B cell (primary cell): ENCODE data around the gene ZNF408. TPM values are rescaled to one million over a fixed set of nuclear protein-coding genes. Genes with fewer than 3 reads are reported as not detected.

Experiments used
- ATAC-seq: fragments of 200-7000 bp; cut with Tn5 transposase; one replicate; pipeline ENCODE4 v1.10.0; 2021; ENCODE audit warnings: low read depth, mild to moderate bottlenecking, moderate number of reproducible peaks, moderate library complexity
- CTCF ChIA-PET: fragments of 350-600 bp; sonication (Branson Sonifier 250); formaldehyde crosslinking; loops from one replicate; lab custom pipeline; 2021; ENCODE audit warnings: antibody characterized with exemption, inconsistent platforms; lab: Charles Lee
- POLR2A ChIA-PET: fragments of 350-600 bp; sonication (Branson Sonifier 250); formaldehyde crosslinking; loops from one replicate; lab custom pipeline; 2021; ENCODE audit warnings: antibody characterized with exemption; lab: Charles Lee
- DNase-seq: peaks from one replicate; pipeline ENCODE4 v3.0.0; 2013
- H2AFZ ChIP-seq: 2 replicates; pipeline ENCODE4 v1.6.1; 2012; ENCODE audit warnings: mild to moderate bottlenecking, low read depth, low read length; ENCODE audit not compliant: insufficient read depth, poor library complexity, severe bottlenecking
- H3K27ac ChIP-seq, 2 donors: 1 replicate in 1 of 2; 2 replicates in 1 of 2; pipeline ENCODE4 v1.5.1; 2012 to 2013; ENCODE audit warnings: low read length in 2 of 2, mild to moderate bottlenecking in 2 of 2, moderate library complexity in 1 of 2
- H3K27me3 ChIP-seq, 4 experiments: fragments of 200-600 bp in 1 of 4; sonication (generic) in 1 of 4; replicated peaks in 1 of 4; 1 replicate in 2 of 4; 2 replicates in 2 of 4; pipeline versions ENCODE4 v1.6.1 to v1.7.0; 2013 to 2016; ENCODE audit warnings: low read length in 3 of 4, mild to moderate bottlenecking in 2 of 4, mixed read lengths in 1 of 4, moderate library complexity in 1 of 4; ENCODE audit not compliant: insufficient read depth in 4 of 4, control insufficient read depth in 3 of 4; ENCODE audit errors: control extremely low read depth in 1 of 4
- H3K36me3 ChIP-seq, 2 experiments: replicated peaks in 1 of 2; 1 replicate in 1 of 2; 2 replicates in 1 of 2; pipeline versions ENCODE4 v1.6.1 to v1.7.1; 2013; ENCODE audit warnings: low read length in 1 of 2; ENCODE audit not compliant: insufficient read depth in 2 of 2, control insufficient read depth in 1 of 2; ENCODE audit errors: control extremely low read depth in 1 of 2, extremely low read depth in 1 of 2
- H3K4me1 ChIP-seq, 2 donors: fragments of 200-600 bp in 1 of 2; sonication (generic) in 1 of 2; 1 replicate in 1 of 2; 2 replicates in 1 of 2; pipeline versions ENCODE4 v1.5.1 to v1.6.1; 2013 to 2017; ENCODE audit warnings: low read length in 2 of 2; ENCODE audit not compliant: control insufficient read depth in 2 of 2, insufficient read depth in 2 of 2
- H3K4me2 ChIP-seq: replicated peaks from 2 replicates; pipeline ENCODE3; 2012; ENCODE audit warnings: mild to moderate bottlenecking, low read depth, low read length; ENCODE audit not compliant: poor library complexity, severe bottlenecking
- H3K4me3 ChIP-seq, 5 experiments: fragments of 200-600 bp in 1 of 5; sonication (generic) in 1 of 5; 1 replicate in 3 of 5; 2 replicates in 2 of 5; pipeline versions ENCODE4 v1.5.1 to v1.7.0; 2011 to 2016; ENCODE audit warnings: low read length in 4 of 5, mild to moderate bottlenecking in 4 of 5, low read depth in 2 of 5, control low read depth in 1 of 5, moderate library complexity in 1 of 5; ENCODE audit not compliant: insufficient read depth in 1 of 5; ENCODE audit errors: control extremely low read depth in 1 of 5, extremely low read depth in 1 of 5
- H3K79me2 ChIP-seq: fragments of 200-600 bp; sonication (generic); one replicate; pipeline ENCODE4 v1.6.0; 2016; ENCODE audit warnings: low read length; ENCODE audit not compliant: control insufficient read depth, insufficient read depth
- H3K9ac ChIP-seq: fragments of 200-600 bp; sonication (generic); 2 replicates; pipeline ENCODE4 v1.6.1; 2017; ENCODE audit warnings: mild to moderate bottlenecking, low read length, moderate library complexity
- H3K9me3 ChIP-seq, 3 donors: one replicate each; pipeline versions ENCODE4 v1.6.1 to v1.7.1; 2013; ENCODE audit warnings: low read length in 2 of 3; ENCODE audit not compliant: control insufficient read depth in 2 of 3, insufficient read depth in 1 of 3; ENCODE audit errors: control extremely low read depth in 1 of 3
- H4K20me1 ChIP-seq: 2 replicates; pipeline ENCODE4 v1.6.0; 2012; ENCODE audit warnings: mild to moderate bottlenecking, low read length; ENCODE audit not compliant: insufficient read depth, control insufficient read depth, poor library complexity, severe bottlenecking
- H3K27ac Mint-ChIP-seq: one replicate; pipeline ENCODE4 v1.8.0; 2021; ENCODE audit warnings: mixed read lengths
- H3K27me3 Mint-ChIP-seq: one replicate; pipeline ENCODE4 v1.8.0; 2021; ENCODE audit warnings: mixed read lengths
- H3K4me1 Mint-ChIP-seq: one replicate; pipeline ENCODE4 v1.8.0; 2021; ENCODE audit warnings: mixed read lengths
- H3K4me3 Mint-ChIP-seq: one replicate; pipeline ENCODE4 v1.8.0; 2021; ENCODE audit warnings: mixed read lengths
- H3K9me3 Mint-ChIP-seq: one replicate; pipeline ENCODE4 v1.8.0; 2022; ENCODE audit warnings: mixed read lengths; ENCODE audit not compliant: insufficient read depth
- CTCF ChIP-seq: fragments of 200-600 bp; IDR thresholded peaks from one replicate; pipeline ENCODE4 v1.8.0; 2022; ENCODE audit warnings: antibody characterized with exemption, mild to moderate bottlenecking
- EZH2 ChIP-seq: IDR thresholded peaks from 2 replicates; pipeline ENCODE4 v1.6.1; 2012; ENCODE audit warnings: borderline replicate concordance, low read depth, mild to moderate bottlenecking, moderate library complexity, low read length; ENCODE audit not compliant: insufficient read depth, poor library complexity, severe bottlenecking
- WGBS: methylation state at CpG from one replicate; pipeline ENCODE4 v1.1.5; 2013; ENCODE audit warnings: missing lambda C conversion rate; ENCODE audit not compliant: insufficient coverage; 5-methylcytosine and 5-hydroxymethylcytosine counted together
- intact Hi-C: fragments of 100-400 bp; cut with micrococcal nuclease; formaldehyde crosslinking; loops from one replicate; pipeline ENCODE4 v1.10.0; 2022
- polyA plus RNA-seq: library from polyadenylated mRNA; depleted of rRNA; stranded (reverse); fragments of >200 nt; gene quantifications from 2 replicates; pipeline ENCODE4 v1.2.3, GENCODE V29; 2012
- total RNA-seq, 2 donors: library from RNA; stranded (reverse); fragments of 120-200 nt in 1 of 2; gene quantifications; 1 replicate in 1 of 2; 2 replicates in 1 of 2; pipeline versions ENCODE4 v1.2.3 to v1.2.4, GENCODE V29; 2013 to 2022

Gene ZNF408
- total and polyA plus RNA-seq, 2 donors (not counting 1 experiment from before 2014, with no cell fraction given), result 8.3 to 22.3 TPM

DNA sequence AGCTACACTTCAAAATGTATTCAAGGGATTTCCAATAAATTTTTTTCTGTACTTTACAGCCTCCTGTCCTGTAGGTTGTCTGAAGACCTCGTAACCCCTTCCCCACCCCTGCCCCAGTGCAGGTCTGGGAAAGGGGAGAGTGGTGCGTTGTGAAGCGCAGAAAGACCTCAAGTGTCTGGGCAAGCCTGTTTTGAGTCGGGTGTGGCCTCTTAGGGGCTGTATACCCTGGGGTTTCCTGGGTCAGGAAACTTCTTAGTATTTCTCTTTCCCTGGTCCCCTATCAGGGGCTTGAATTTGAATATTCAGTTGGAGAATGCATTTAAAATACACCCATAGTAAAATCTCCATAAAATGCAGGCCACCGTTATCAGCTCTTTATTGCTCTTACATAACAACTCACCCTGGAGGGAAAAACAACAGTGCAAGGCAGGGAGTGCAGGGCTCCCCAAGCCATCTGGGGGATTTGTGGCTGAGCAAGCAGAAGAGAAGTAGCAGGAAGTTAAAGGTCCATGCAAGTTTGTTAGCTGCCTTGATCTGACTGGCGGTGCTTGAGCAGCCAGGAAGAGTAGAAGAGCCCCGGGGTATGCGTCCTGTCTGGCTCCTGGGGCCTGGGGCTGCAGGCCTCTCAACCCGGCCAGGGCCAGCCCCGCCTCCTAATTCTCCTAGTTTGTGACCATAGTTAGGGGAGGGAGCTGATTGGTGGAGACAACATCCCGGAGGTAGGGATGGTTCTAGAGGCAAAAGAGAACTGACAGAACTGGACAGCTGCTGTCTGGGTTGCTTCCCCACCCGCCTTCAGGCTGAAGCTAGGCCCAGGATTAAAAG is 26.2 kb upstream of the ZNF408 start:
- DNase-seq, result no peak
- H2AFZ ChIP-seq, result no peak overlapping the region
- POLR2A ChIA-PET, result interaction anchor here (0.7 kb wide), 1 partner anchor 540 kb away, joined by 5 read pairs; no protein-coding TSS in a partner anchor
- peaks cover 0 to 50% of the 10 kb centered on the region in 2 experiments for H3K36me3 ChIP-seq
- WGBS, result 33% methylated on average over 9 of the region's 12 CpGs
- no peak overlapping the region for H3K4me3 Mint-ChIP-seq
- intact Hi-C loops, result no loop called here
- H3K9me3 Mint-ChIP-seq, result no peaks in the 10 kb centered on the region
- H3K9ac ChIP-seq, result no peak overlapping the region
- no peaks in the 10 kb centered on the region for H3K9me3 ChIP-seq
- H4K20me1 ChIP-seq, result no peaks in the 10 kb centered on the region
- peak overlapping the region; percentile 11 for H3K4me2 ChIP-seq
- H3K27ac Mint-ChIP-seq, result peak overlapping the region; percentile 85
- CTCF ChIA-PET, result interaction anchor here (0.6 kb wide), 1 partner anchor 485 kb away, joined by 3 read pairs; no protein-coding TSS in a partner anchor
- TF ChIP-seq EZH2, result no peak
- H3K79me2 ChIP-seq, result no peaks in the 10 kb centered on the region
- H3K4me1 ChIP-seq, result peaks cover 29 to 36% of the 10 kb centered on the region in 2 donors
- ATAC-seq, result peak; percentile 36
- H3K4me3 ChIP-seq, result no peak overlapping the region
- H3K27me3 Mint-ChIP-seq, result no peaks in the 10 kb centered on the region
- H3K4me1 Mint-ChIP-seq, result peaks cover 33% of the 10 kb centered on the region
- H3K27ac ChIP-seq, result peak overlapping the region; percentile 51 to 68
- H3K27me3 ChIP-seq, result no peaks in the 10 kb centered on the region

- POLR2A ChIA-PET, result interaction anchor here (0.7 kb wide), 1 partner anchor 539 kb away, joined by 5 read pairs; no protein-coding TSS in a partner anchor
- no peaks in the 10 kb centered on the region for H3K27me3 ChIP-seq
- TF ChIP-seq CTCF (no peak), EZH2 (no peak)
- CTCF ChIA-PET, result interaction anchor here (0.6 kb wide), 1 partner anchor 485 kb away, joined by 3 read pairs; no protein-coding TSS in a partner anchor
- H3K9me3 ChIP-seq, result no peaks in the 10 kb centered on the region
- Mint-ChIP-seq H3K27me3 (no peaks in the 10 kb centered on the region), H3K4me1 (peaks cover 33% of the 10 kb centered on the region), H3K4me3 (peak overlapping the region; percentile 23), H3K27ac (peak overlapping the region; percentile 85), H3K9me3 (no peaks in the 10 kb centered on the region)
- no peak overlapping the region for H3K9ac ChIP-seq
- peaks cover 0 to 54% of the 10 kb centered on the region in 2 experiments for H3K36me3 ChIP-seq
- peak overlapping the region; percentile 11 for H3K4me2 ChIP-seq
- DNase-seq (no peak), ATAC-seq (peak; percentile 18)
- intact Hi-C loops, result no loop called here
- H3K27ac ChIP-seq, result peak overlapping the region; percentile 51 to 68
- no peaks in the 10 kb centered on the region for H4K20me1 ChIP-seq
- H3K79me2 ChIP-seq, result no peaks in the 10 kb centered on the region
- H2AFZ ChIP-seq, result no peak overlapping the region
- no peak overlapping the region for H3K4me3 ChIP-seq
- 80% methylated on average over 4 of the region's 4 CpGs for WGBS
- peaks cover 29 to 36% of the 10 kb centered on the region in 2 donors for H3K4me1 ChIP-seq
Measured at GRCh38 chr11:46675288-46675851, 25.5 kb upstream of the ZNF408 start.
